Measurements from ENCODE around the gene USP10. TPM values are rescaled to one million over a fixed set of nuclear protein-coding genes. Genes with fewer than 3 reads are reported as not detected.

Gene USP10
- total RNA-seq, 2 experiments from 2014 or later: 65.9 to 134 TPM

- Histone ChIP-seq H3K9me3 (ENCODE audit: low read length) (no peaks in the 10 kb centered on the region), H3K36me3 (ENCODE audit: insufficient read depth, low read length) (no peaks in the 10 kb centered on the region), H4K20me1 (ENCODE audit: insufficient read depth, low read length) (no peaks in the 10 kb centered on the region), H3K4me3 (ENCODE audit: low read depth, low read length, poor library complexity, severe bottlenecking) (no peak overlapping the region), H3K27ac (ENCODE audit: low read depth, low read length, poor library complexity, severe bottlenecking) (no peak overlapping the region), H3K4me2 (ENCODE audit: low read length) (no peak overlapping the region), H3K9me2 (ENCODE audit: insufficient read depth, low read length) (no peaks in the 10 kb centered on the region), H3K79me2 (ENCODE audit: insufficient read depth, low read depth, low read length) (no peaks in the 10 kb centered on the region), H2AFZ (ENCODE audit: low read length) (0 out of 2 replicates have a peak overlapping the region, but pooled peaks have one; percentile 5), H3K4me1 (ENCODE audit: insufficient read depth, low read length, poor library complexity, severe bottlenecking) (peaks cover 9% of the 10 kb centered on the region)
- POLR2A ChIA-PET: no interaction called here
- intact Hi-C loops (cut with micrococcal nuclease; ENCODE audit: unreplicated experiment): loop anchor here (2.0 kb wide), 1 partner anchor 51 kb away; no protein-coding TSS in a partner anchor
- peak; percentile 40 for DNase-seq (ENCODE audit: low spot score)
- TF ChIP-seq EZH2phosphoT487 (IDR thresholded peaks at IDR 0.05; ENCODE audit: borderline replicate concordance, low read depth, low read length) (no peak), CTCF (conservative IDR thresholded peaks at IDR 0.05; ENCODE audit: low read length) (no peak)
- CTCF ChIA-PET (ENCODE audit: unreplicated experiment): interaction anchor here (3.9 kb wide), 1 partner anchor 52 kb away, joined by 17 read pairs; no protein-coding TSS in a partner anchor
- no TSS peak for BruUV-seq (replicated peaks)
These were observed 26.2 kb upstream of the USP10 start for GRCh38 chr16:84673561-84673960.

- Histone ChIP-seq H2AFZ (ENCODE audit: low read length) (no peak overlapping the region), H3K9me2 (ENCODE audit: insufficient read depth, low read length) (no peaks in the 10 kb centered on the region), H3K36me3 (ENCODE audit: insufficient read depth, low read length) (no peaks in the 10 kb centered on the region), H3K27ac (ENCODE audit: low read depth, low read length, poor library complexity, severe bottlenecking) (no peak overlapping the region), H3K4me2 (ENCODE audit: low read length) (no peak overlapping the region), H3K79me2 (ENCODE audit: insufficient read depth, low read depth, low read length) (no peaks in the 10 kb centered on the region), H4K20me1 (ENCODE audit: insufficient read depth, low read length) (no peaks in the 10 kb centered on the region), H3K4me1 (ENCODE audit: insufficient read depth, low read length, poor library complexity, severe bottlenecking) (peaks cover 9% of the 10 kb centered on the region), H3K4me3 (ENCODE audit: low read depth, low read length, poor library complexity, severe bottlenecking) (no peak overlapping the region), H3K9me3 (ENCODE audit: low read length) (no peaks in the 10 kb centered on the region)
- ChIA-PET POLR2A (no interaction called here), CTCF (ENCODE audit: unreplicated experiment) (no interaction called here)
- no TSS peak for BruUV-seq (replicated peaks)
- TF ChIP-seq CTCF (conservative IDR thresholded peaks at IDR 0.05; ENCODE audit: low read length) (no peak), EZH2phosphoT487 (IDR thresholded peaks at IDR 0.05; ENCODE audit: borderline replicate concordance, low read depth, low read length) (no peak)
- intact Hi-C loops (cut with micrococcal nuclease; ENCODE audit: unreplicated experiment): no loop called here
- no peak for DNase-seq (ENCODE audit: low spot score)
These were observed 24.4 kb upstream of the USP10 start for GRCh38 chr16:84675423-84675822.

DNA sequence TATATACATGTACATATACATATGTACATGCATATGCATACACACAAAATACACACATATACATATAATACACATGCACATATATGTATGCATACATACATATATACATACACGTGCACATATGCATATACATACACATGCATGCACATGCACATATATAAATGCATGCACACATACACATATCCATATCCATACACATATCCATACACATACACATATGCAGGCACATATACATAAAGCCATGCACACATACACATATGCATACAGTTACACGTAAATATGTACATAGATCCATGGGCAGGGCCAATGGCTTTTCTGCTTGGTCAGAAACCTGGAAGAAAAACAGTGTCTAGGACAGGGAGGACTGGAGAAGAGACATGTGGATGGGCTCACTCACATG, 23.9 kb upstream of the USP10 start:
- ChIA-PET CTCF (ENCODE audit: unreplicated experiment) (no interaction called here), POLR2A (no interaction called here)
- Histone ChIP-seq H3K36me3 (ENCODE audit: insufficient read depth, low read length) (no peaks in the 10 kb centered on the region), H3K4me2 (ENCODE audit: low read length) (no peak overlapping the region), H3K9me2 (ENCODE audit: insufficient read depth, low read length) (no peaks in the 10 kb centered on the region), H3K27ac (ENCODE audit: low read depth, low read length, poor library complexity, severe bottlenecking) (no peak overlapping the region), H2AFZ (ENCODE audit: low read length) (no peak overlapping the region), H3K4me1 (ENCODE audit: insufficient read depth, low read length, poor library complexity, severe bottlenecking) (peaks cover 9% of the 10 kb centered on the region), H3K9me3 (ENCODE audit: low read length) (no peaks in the 10 kb centered on the region), H3K4me3 (ENCODE audit: low read depth, low read length, poor library complexity, severe bottlenecking) (no peak overlapping the region), H3K79me2 (ENCODE audit: insufficient read depth, low read depth, low read length) (no peaks in the 10 kb centered on the region), H4K20me1 (ENCODE audit: insufficient read depth, low read length) (no peaks in the 10 kb centered on the region)
- TF ChIP-seq EZH2phosphoT487 (IDR thresholded peaks at IDR 0.05; ENCODE audit: borderline replicate concordance, low read depth, low read length) (no peak), CTCF (conservative IDR thresholded peaks at IDR 0.05; ENCODE audit: low read length) (no peak)
- no TSS peak for BruUV-seq (replicated peaks)
- DNase-seq (ENCODE audit: low spot score): no peak
- intact Hi-C loops (cut with micrococcal nuclease; ENCODE audit: unreplicated experiment): no loop called here

All from OCI-LY7 (cell line).